KG1 (cell line): ENCODE measurements around the gene HSD17B8.
A peak's percentile ranks its signal among the peaks of the same experiment; 100 is the strongest.

Experiments used
- DNase-seq: peaks from one replicate; lab custom pipeline; 2025; lab: John Stamatoyannopoulos, UW

Gene HSD17B8

GRCh38 chr6:33204415-33205190 lies at the start of gene HSD17B8:
TSS of gene HSD17B8 (plus strand) at chr6:33204655. CDS start at chr6:33204669, 14 bp downstream.
- peak; percentile 72 for DNase-seq

GRCh38 chr6:33156561-33156960 lies 47.9 kb upstream of the HSD17B8 start:
- DNase-seq: no peak

- no peak for DNase-seq
Measured at GRCh38 chr6:33156964-33157363, 47.5 kb upstream of the HSD17B8 start.

- no peak for DNase-seq
Measured at GRCh38 chr6:33160096-33160495, 44.4 kb upstream of the HSD17B8 start.

GRCh38 chr6:33160728-33161344 lies 43.6 kb upstream of the HSD17B8 start:
- no peak for DNase-seq

- peak; percentile 49 for DNase-seq
Measured at GRCh38 chr6:33161354-33162331, 42.8 kb upstream of the HSD17B8 start.

GRCh38 chr6:33163540-33163939 lies 40.9 kb upstream of the HSD17B8 start:
- DNase-seq: no peak

GRCh38 chr6:33164176-33164575 lies 40.3 kb upstream of the HSD17B8 start:
- no peak for DNase-seq

- DNase-seq: no peak
Measured at GRCh38 chr6:33164665-33165373, 39.6 kb upstream of the HSD17B8 start.

GRCh38 chr6:33165581-33166258 lies 38.7 kb upstream of the HSD17B8 start:
- DNase-seq: no peak

- no peak for DNase-seq
Measured at GRCh38 chr6:33166363-33166762, 38.1 kb upstream of the HSD17B8 start.

- DNase-seq: no peak
Measured at GRCh38 chr6:33166811-33167210, 37.6 kb upstream of the HSD17B8 start.

GRCh38 chr6:33167374-33168283 lies 36.8 kb upstream of the HSD17B8 start:
- no peak for DNase-seq

GRCh38 chr6:33168284-33168601 lies 36.2 kb upstream of the HSD17B8 start:
- no peak for DNase-seq

- DNase-seq: no peak
Measured at GRCh38 chr6:33168639-33169038, 35.8 kb upstream of the HSD17B8 start.

GRCh38 chr6:33169291-33170175 lies 34.9 kb upstream of the HSD17B8 start:
- no peak for DNase-seq

- DNase-seq: no peak
Measured at GRCh38 chr6:33170176-33171015, 34.1 kb upstream of the HSD17B8 start.
